Measurements from ENCODE around the gene STK32C. TPM values are rescaled to one million over a fixed set of nuclear protein-coding genes. Genes with fewer than 3 reads are reported as not detected.
"Not testable (repeated sequence)": the region's sequence is repeated elsewhere in the genome, so short reads cannot be mapped to it uniquely, and the experiment has no call there.

STK32C gene
- total RNA-seq, 1 experiment from 2014 or later = 13.9 TPM

GRCh38 chr10:132338876-132339275, 31.1 kb upstream of the STK32C start:
- H3K27ac ChIP-seq = no peak overlapping the region
- DNase-seq = no peak
- ChIA-PET CTCF (no interaction called here), POLR2A (ENCODE audit: unreplicated experiment) (no interaction called here)
- H4K20me1 ChIP-seq (ENCODE audit: insufficient read depth) = no peaks in the 10 kb centered on the region
- H2AFZ ChIP-seq = no peak overlapping the region
- H3K4me3 ChIP-seq = no peak overlapping the region
- no peaks in the 10 kb centered on the region for H3F3A ChIP-seq (ENCODE audit: insufficient read depth, low read depth)
- no TSS peak for BruUV-seq (replicated peaks)
- H3K9me3 ChIP-seq (ENCODE audit: insufficient read depth, low read depth) = no peaks in the 10 kb centered on the region
- H3K4me1 ChIP-seq (replicated peaks; ENCODE audit: insufficient read depth) = no peaks in the 10 kb centered on the region
- H3K4me2 ChIP-seq = no peak overlapping the region
- H3K36me3 ChIP-seq (ENCODE audit: low read depth) = no peaks in the 10 kb centered on the region
- TF ChIP-seq CTCF (conservative IDR thresholded peaks at IDR 0.05) (no peak), EZH2 (IDR thresholded peaks at IDR 0.05; ENCODE audit: low read depth) (no peak)
- no peaks in the 10 kb centered on the region for H3K79me2 ChIP-seq (ENCODE audit: low read depth)
- intact Hi-C loops (cut with micrococcal nuclease; ENCODE audit: unreplicated experiment) = no loop called here
- H3K9me2 ChIP-seq (ENCODE audit: insufficient read depth) = no peaks in the 10 kb centered on the region
- H3K27me3 ChIP-seq (ENCODE audit: insufficient read depth, low read depth) = no peaks in the 10 kb centered on the region

DNA sequence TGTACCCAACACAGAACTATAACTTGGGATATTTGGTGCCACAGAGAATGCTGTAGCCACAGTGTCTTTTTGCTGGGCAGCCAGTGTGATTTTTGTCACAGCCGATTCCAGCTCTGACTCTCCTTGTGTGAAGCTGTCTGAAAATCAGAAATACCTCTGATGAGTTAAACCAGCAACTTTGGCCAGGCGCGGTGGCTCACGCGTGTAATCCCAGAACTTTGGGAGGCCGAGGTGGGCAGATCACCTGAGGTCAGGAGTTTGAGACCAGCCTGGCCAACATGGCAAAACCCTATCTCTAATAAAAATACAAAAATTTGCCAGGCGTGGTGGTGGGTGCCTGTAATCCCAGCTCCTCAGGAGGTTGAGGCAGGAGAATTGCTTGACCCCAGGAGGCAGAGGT, 30.1 kb upstream of the STK32C start:
- CTCF ChIA-PET; H3K79me2 ChIP-seq (ENCODE audit: low read depth); DNase-seq; H3F3A ChIP-seq (ENCODE audit: insufficient read depth, low read depth); H3K27ac ChIP-seq; H3K9me2 ChIP-seq (ENCODE audit: insufficient read depth); H3K36me3 ChIP-seq (ENCODE audit: low read depth); H3K4me1 ChIP-seq (replicated peaks; ENCODE audit: insufficient read depth); H3K9me3 ChIP-seq (ENCODE audit: insufficient read depth, low read depth); H3K27me3 ChIP-seq (ENCODE audit: insufficient read depth, low read depth); BruUV-seq (replicated peaks); H3K4me2 ChIP-seq; H4K20me1 ChIP-seq (ENCODE audit: insufficient read depth); intact Hi-C loops (cut with micrococcal nuclease; ENCODE audit: unreplicated experiment); H2AFZ ChIP-seq; H3K4me3 ChIP-seq: not testable (repeated sequence)
- POLR2A ChIA-PET (ENCODE audit: unreplicated experiment) = interaction anchor here (0.6 kb wide), 1 partner anchor 15 kb away, joined by 4 read pairs; no protein-coding TSS in a partner anchor

- POLR2A ChIA-PET (ENCODE audit: unreplicated experiment) = no interaction called here
- TF ChIP-seq CTCF (conservative IDR thresholded peaks at IDR 0.05) (no peak), EZH2 (IDR thresholded peaks at IDR 0.05; ENCODE audit: low read depth) (no peak)
- H3K9me2 ChIP-seq (ENCODE audit: insufficient read depth) = no peaks in the 10 kb centered on the region
- H3F3A ChIP-seq (ENCODE audit: insufficient read depth, low read depth) = no peaks in the 10 kb centered on the region
- BruUV-seq (replicated peaks) = no TSS peak
- H3K4me3 ChIP-seq = no peak overlapping the region
- no peak for DNase-seq
- no peak overlapping the region for H3K4me2 ChIP-seq
- H3K36me3 ChIP-seq (ENCODE audit: low read depth) = no peaks in the 10 kb centered on the region
- H3K27me3 ChIP-seq (ENCODE audit: insufficient read depth, low read depth) = no peaks in the 10 kb centered on the region
- intact Hi-C loops (cut with micrococcal nuclease; ENCODE audit: unreplicated experiment) = no loop called here
- CTCF ChIA-PET = no interaction called here
- no peak overlapping the region for H2AFZ ChIP-seq
- no peaks in the 10 kb centered on the region for H3K9me3 ChIP-seq (ENCODE audit: insufficient read depth, low read depth)
- no peaks in the 10 kb centered on the region for H3K79me2 ChIP-seq (ENCODE audit: low read depth)
- no peak overlapping the region for H3K27ac ChIP-seq
- H4K20me1 ChIP-seq (ENCODE audit: insufficient read depth) = no peaks in the 10 kb centered on the region
- H3K4me1 ChIP-seq (replicated peaks; ENCODE audit: insufficient read depth) = peaks cover 8% of the 10 kb centered on the region; the same call in 1 of the 2 replicates
Observed at GRCh38 chr10:132336919-132337407, 29.2 kb upstream of the STK32C start.

DNA sequence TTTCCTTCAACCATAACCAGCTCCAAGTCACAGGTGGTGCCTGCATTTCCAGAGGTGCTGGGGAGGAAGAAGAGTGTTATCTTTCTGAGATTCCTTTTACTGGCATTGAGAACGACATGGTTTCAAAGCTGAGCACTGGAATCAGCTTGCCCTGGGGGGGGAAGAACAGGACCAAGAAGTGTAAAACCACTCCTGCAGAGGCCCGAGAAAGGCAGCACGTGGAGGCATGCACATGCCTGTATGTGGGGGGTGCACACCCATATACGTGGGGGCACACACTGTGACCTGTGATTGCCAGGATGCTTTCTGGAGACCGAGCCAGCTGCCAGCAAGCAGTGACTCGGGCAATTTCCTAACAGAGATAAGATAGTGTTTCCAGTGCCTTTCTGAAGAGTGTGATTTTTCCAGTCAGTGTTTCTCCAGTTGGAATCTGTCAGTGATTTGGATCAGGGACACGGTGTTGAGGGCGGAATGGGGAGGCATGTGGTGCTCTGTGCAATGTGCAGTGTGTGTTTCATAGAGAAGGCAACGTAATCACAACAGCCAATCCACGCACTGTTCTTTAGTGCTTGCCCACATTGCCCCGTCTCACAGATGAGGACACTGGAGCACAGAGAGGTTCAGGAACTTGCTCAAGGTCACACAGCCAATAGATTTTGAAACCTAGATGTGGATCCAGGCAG, 28.5 kb upstream of the STK32C start:
- no peak overlapping the region for H3K4me2 ChIP-seq
- POLR2A ChIA-PET (ENCODE audit: unreplicated experiment) = no interaction called here
- BruUV-seq (replicated peaks) = no TSS peak

More for the DNA sequence above, 28.5 kb upstream of the STK32C start:
- H3K9me2 ChIP-seq (ENCODE audit: insufficient read depth) = no peaks in the 10 kb centered on the region
- no peaks in the 10 kb centered on the region for H3K9me3 ChIP-seq (ENCODE audit: insufficient read depth, low read depth)
- no peaks in the 10 kb centered on the region for H3F3A ChIP-seq (ENCODE audit: insufficient read depth, low read depth)
- intact Hi-C loops (cut with micrococcal nuclease; ENCODE audit: unreplicated experiment) = no loop called here
- H3K27me3 ChIP-seq (ENCODE audit: insufficient read depth, low read depth) = no peaks in the 10 kb centered on the region
- H3K79me2 ChIP-seq (ENCODE audit: low read depth) = peaks cover 4% of the 10 kb centered on the region
- H3K4me1 ChIP-seq (replicated peaks; ENCODE audit: insufficient read depth) = peaks cover 8% of the 10 kb centered on the region; the same call in 1 of the 2 replicates
- CTCF ChIA-PET = no interaction called here
- H3K36me3 ChIP-seq (ENCODE audit: low read depth) = no peaks in the 10 kb centered on the region
- H3K27ac ChIP-seq = no peak overlapping the region
- TF ChIP-seq CTCF (conservative IDR thresholded peaks at IDR 0.05) = no peak
- no peak for DNase-seq
- no peak overlapping the region for H3K4me3 ChIP-seq
- H2AFZ ChIP-seq = no peak overlapping the region
- no peaks in the 10 kb centered on the region for H4K20me1 ChIP-seq (ENCODE audit: insufficient read depth)
